ENCODE results near the gene MARCKS. TPM values are rescaled to one million over a fixed set of nuclear protein-coding genes. Genes with fewer than 3 reads are reported as not detected.
A peak's percentile ranks its signal among the peaks of the same experiment; 100 is the strongest.

MARCKS gene
- total RNA-seq, 2 donors from 2014 or later: 77.2 to 83.8 TPM

DNA sequence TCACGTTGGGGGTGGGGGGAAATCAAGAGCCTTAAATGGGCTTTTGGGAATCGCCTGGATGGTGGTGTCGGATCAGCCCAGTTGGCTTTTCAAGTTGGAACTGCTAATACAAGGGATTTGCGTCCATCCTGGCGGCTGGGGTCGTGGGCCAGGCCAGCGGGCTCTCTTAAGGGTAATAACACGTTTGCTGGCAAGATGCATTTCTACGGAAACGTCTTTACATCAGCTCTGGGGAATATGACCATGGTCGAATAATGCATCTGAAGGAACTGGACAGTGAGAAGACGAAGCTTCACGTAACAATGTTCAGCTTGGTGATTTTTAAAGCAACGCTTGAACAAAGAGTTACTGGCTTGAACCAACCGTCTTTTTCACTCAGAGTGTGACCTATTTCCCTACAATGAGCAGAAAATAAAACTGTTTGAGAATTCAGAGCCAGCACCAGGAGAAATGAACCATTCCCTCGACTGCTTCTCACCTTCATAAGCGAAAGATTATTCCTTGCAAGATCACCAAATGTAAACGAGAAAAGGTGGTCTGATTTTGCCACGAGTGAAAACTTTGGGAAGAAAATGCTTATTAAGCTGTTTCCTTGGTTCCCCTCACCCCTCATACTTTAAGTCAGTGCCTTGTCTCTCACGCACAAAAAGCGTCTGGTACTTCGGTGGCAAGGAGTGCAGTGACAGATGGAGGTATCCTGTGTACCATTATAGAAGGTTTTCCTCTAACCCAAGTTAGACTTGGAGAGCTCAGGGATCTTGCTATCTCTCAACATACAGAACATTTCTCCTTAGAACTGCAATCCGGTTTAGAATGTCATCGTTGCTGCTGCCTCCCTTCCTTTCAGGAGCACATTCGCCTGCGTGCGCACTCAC lies 1.4 kb upstream of the MARCKS start:
- TF ChIP-seq, protein P1, sequence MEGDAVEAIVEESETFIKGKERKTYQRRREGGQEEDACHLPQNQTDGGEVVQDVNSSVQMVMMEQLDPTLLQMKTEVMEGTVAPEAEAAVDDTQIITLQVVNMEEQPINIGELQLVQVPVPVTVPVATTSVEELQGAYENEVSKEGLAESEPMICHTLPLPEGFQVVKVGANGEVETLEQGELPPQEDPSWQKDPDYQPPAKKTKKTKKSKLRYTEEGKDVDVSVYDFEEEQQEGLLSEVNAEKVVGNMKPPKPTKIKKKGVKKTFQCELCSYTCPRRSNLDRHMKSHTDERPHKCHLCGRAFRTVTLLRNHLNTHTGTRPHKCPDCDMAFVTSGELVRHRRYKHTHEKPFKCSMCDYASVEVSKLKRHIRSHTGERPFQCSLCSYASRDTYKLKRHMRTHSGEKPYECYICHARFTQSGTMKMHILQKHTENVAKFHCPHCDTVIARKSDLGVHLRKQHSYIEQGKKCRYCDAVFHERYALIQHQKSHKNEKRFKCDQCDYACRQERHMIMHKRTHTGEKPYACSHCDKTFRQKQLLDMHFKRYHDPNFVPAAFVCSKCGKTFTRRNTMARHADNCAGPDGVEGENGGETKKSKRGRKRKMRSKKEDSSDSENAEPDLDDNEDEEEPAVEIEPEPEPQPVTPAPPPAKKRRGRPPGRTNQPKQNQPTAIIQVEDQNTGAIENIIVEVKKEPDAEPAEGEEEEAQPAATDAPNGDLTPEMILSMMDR (conservative IDR thresholded peaks at IDR 0.05): no peak
- Mint-ChIP-seq H3K27me3 (ENCODE audit: insufficient read depth) (peaks cover 39% of the 10 kb centered on the region), H3K4me1 (peaks cover 4% of the 10 kb centered on the region), H3K9me3 (no peaks in the 10 kb centered on the region), H3K4me3 (no peak overlapping the region), H3K27ac (peak overlapping the region; percentile 9), H3K36me3 (ENCODE audit: low read depth) (peaks cover 4% of the 10 kb centered on the region)
- peak; percentile 76 for DNase-seq
- H3K4me3 ChIP-seq (ENCODE audit: low read length): peak overlapping the region; percentile 99
- H3K27ac ChIP-seq (ENCODE audit: low read depth, low read length): peak overlapping the region; percentile 99
- H3K9me3 ChIP-seq (ENCODE audit: control insufficient read depth, low read length): no peaks in the 10 kb centered on the region
- WGBS, 2 experiments (ENCODE audit: insufficient coverage in 1 of 2, insufficient read length in 1 of 2): 1 to 2% methylated on average over 21 to 27 of the region's 27 CpGs
- peak overlapping the region; percentile 99 for H3K9ac ChIP-seq (ENCODE audit: extremely low read depth, low read length, poor library complexity, severe bottlenecking)
- peaks cover 49% of the 10 kb centered on the region for H3K27me3 ChIP-seq (ENCODE audit: control insufficient read depth, insufficient read depth, low read length, poor library complexity, severe bottlenecking)
- peaks cover 4% of the 10 kb centered on the region for H3K36me3 ChIP-seq (ENCODE audit: control insufficient read depth, insufficient read depth, low read length)
- no peaks in the 10 kb centered on the region for H3K4me1 ChIP-seq (ENCODE audit: control insufficient read depth, insufficient read depth, low read length)

DNA sequence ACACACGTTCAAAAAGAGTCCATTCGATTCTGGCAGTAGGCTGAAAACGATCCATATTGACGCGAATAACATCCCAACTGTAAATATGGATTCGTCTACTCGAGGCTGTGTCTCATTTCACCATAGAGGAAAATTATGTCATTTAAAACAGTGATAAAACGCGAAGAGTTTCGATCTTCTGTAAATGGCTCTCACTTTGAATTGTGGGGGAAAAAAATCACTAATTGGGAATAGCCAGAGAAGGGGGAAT lies 845 bp upstream of the MARCKS start:
- Mint-ChIP-seq H3K27ac (no peak overlapping the region), H3K36me3 (ENCODE audit: low read depth) (peaks cover 6% of the 10 kb centered on the region), H3K9me3 (no peaks in the 10 kb centered on the region), H3K4me1 (peaks cover 4% of the 10 kb centered on the region), H3K27me3 (ENCODE audit: insufficient read depth) (peaks cover 34% of the 10 kb centered on the region), H3K4me3 (no peak overlapping the region)
- H3K4me1 ChIP-seq (ENCODE audit: control insufficient read depth, insufficient read depth, low read length): no peaks in the 10 kb centered on the region
- WGBS, 2 experiments (ENCODE audit: insufficient coverage in 1 of 2, insufficient read length in 1 of 2): 1 to 2% methylated on average over 10 of the region's 10 CpGs
- DNase-seq: no peak
- peak overlapping the region; percentile 99 for H3K27ac ChIP-seq (ENCODE audit: low read depth, low read length)
- peaks cover 10% of the 10 kb centered on the region for H3K36me3 ChIP-seq (ENCODE audit: control insufficient read depth, insufficient read depth, low read length)
- H3K9ac ChIP-seq (ENCODE audit: extremely low read depth, low read length, poor library complexity, severe bottlenecking): peak overlapping the region; percentile 99
- peaks cover 47% of the 10 kb centered on the region for H3K27me3 ChIP-seq (ENCODE audit: control insufficient read depth, insufficient read depth, low read length, poor library complexity, severe bottlenecking)
- TF ChIP-seq, protein P1 (conservative IDR thresholded peaks at IDR 0.05): no peak
- H3K9me3 ChIP-seq (ENCODE audit: control insufficient read depth, low read length): no peaks in the 10 kb centered on the region
- H3K4me3 ChIP-seq (ENCODE audit: low read length): peak overlapping the region; percentile 99

DNA sequence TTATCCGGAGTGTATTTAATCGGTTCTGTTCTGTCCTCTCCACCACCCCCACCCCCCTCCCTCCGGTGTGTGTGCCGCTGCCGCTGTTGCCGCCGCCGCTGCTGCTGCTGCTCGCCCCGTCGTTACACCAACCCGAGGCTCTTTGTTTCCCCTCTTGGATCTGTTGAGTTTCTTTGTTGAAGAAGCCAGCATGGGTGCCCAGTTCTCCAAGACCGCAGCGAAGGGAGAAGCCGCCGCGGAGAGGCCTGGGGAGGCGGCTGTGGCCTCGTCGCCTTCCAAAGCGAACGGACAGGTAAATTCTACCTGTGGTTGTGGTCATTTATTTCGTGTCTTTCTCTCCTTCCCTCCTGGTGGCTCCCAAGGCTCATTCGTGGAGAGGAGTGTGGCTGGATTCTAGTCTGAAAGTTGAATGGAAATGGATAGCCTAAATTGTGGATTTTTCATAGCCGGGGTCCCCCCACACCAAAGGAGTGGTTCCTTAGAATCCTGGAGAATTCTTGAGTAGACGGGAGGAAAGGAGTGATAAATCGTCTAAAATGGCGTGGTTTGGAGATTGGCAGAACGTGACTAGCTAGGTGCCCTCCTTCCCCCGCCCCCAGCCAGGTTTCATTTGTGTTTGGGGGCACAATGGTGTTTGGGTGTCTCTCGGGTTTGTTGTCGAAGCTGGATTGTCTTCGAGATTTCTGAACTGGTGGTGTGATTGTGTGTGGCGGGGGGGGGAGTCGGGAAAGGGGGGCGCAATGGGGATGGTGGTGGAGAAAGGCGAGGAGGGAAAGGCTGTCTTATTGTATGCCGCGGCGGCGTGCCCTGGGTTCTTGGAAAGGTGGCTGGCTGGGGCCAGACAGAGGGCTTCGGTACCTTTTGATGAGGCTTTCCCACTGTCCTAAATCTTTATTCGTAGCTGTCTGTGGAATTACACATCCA lies 673 bp downstream of the MARCKS start:
- DNase-seq: peak; percentile 78
- H3K36me3 Mint-ChIP-seq (ENCODE audit: low read depth): peaks cover 15% of the 10 kb centered on the region
- H3K27me3 Mint-ChIP-seq (ENCODE audit: insufficient read depth): peaks cover 22% of the 10 kb centered on the region
- Histone ChIP-seq H3K9ac (ENCODE audit: extremely low read depth, low read length, poor library complexity, severe bottlenecking) (peak overlapping the region; percentile 99), H3K27me3 (ENCODE audit: control insufficient read depth, insufficient read depth, low read length, poor library complexity, severe bottlenecking) (peaks cover 32% of the 10 kb centered on the region), H3K9me3 (ENCODE audit: control insufficient read depth, low read length) (no peaks in the 10 kb centered on the region), H3K4me1 (ENCODE audit: control insufficient read depth, insufficient read depth, low read length) (no peaks in the 10 kb centered on the region), H3K4me3 (ENCODE audit: low read length) (peak overlapping the region; percentile 99), H3K27ac (ENCODE audit: low read depth, low read length) (peak overlapping the region; percentile 99), H3K36me3 (ENCODE audit: control insufficient read depth, insufficient read depth, low read length) (peaks cover 24% of the 10 kb centered on the region)
- no peak overlapping the region for H3K27ac Mint-ChIP-seq
- no peaks in the 10 kb centered on the region for H3K9me3 Mint-ChIP-seq
- no peak overlapping the region for H3K4me3 Mint-ChIP-seq
- peaks cover 4% of the 10 kb centered on the region for H3K4me1 Mint-ChIP-seq
- WGBS, 2 experiments (ENCODE audit: insufficient coverage in 1 of 2, insufficient read length in 1 of 2): 0% methylated on average over 2 to 41 of the region's 43 CpGs
- TF ChIP-seq, protein P1 (conservative IDR thresholded peaks at IDR 0.05): no peak

Data from endodermal cell (in vitro differentiated cells).